Measurements from ENCODE around the gene HFM1.
A peak's percentile ranks its signal among the peaks of the same experiment; 100 is the strongest.
"Not testable (repeated sequence)": the region's sequence is repeated elsewhere in the genome, so short reads cannot be mapped to it uniquely, and the experiment has no call there.

Gene HFM1

DNA sequence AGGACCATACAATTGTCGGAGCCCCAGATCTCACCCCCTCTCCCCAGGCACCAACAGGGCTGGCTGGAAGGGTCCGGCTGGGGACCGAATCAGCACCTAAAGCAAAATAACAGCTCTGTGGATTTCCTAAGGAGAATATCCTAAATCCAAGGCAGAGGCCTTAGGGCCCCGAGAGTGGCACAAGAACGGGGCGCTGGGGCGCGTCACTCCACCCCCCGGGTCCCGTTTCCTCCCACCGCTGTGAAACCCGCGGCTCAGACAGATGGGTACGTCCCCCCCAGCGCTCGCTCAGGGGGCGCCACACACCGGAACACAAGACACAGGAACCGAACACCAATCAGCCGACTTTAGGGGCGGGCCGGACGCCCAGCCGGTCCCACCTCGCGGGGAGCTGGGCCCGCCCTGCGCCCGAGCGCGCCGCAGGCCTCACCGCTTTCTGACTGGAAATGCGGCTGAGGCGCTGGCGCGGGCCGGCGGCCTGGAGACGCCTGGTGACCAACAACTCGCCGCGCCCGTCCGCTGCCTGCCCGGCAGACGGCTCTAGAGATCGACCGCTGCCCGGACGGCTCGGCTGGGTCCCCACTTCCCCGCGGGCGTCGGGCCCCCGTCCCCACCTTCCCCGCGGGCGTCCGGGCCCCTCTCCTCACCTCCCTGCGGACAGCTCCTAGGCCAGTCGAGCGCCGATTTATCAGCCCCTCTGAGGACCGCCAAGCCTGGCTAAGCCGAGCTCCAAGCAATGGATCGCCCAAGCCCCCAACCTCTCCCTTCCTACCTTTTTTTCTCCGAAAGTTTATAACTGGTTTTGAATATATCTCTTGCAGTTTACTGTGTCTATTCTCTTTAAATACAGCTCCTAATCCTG, at the start of gene HFM1:
TSS of gene HFM1 (minus strand) at position 687 of the 862 bp plus-strand sequence. CDS start 3,755 bp downstream, outside the sequence.
- Histone ChIP-seq H3K9ac (ENCODE audit: low read depth, low read length) (peak within 1 kb of the TSS; percentile 84), H3K4me1 (ENCODE audit: insufficient read depth, low read length) (0 out of 2 replicates have a peak, but pooled peaks cover 3% of the 10 kb centered on the region), H3K36me3 (ENCODE audit: insufficient read depth, low read length) (no peaks in the 10 kb centered on the region), H3K9me3 (ENCODE audit: control insufficient read depth, insufficient read depth, low read length) (no peaks in the 10 kb centered on the region)

GRCh38 chr1:91454136-91454535, 49.5 kb upstream of the HFM1 start:
- no peak overlapping the region for H3K9ac ChIP-seq (ENCODE audit: low read depth, low read length)
- H3K36me3 ChIP-seq (ENCODE audit: insufficient read depth, low read length) = no peaks in the 10 kb centered on the region
- no peaks in the 10 kb centered on the region for H3K9me3 ChIP-seq (ENCODE audit: control insufficient read depth, insufficient read depth, low read length)
- no peaks in the 10 kb centered on the region for H3K4me1 ChIP-seq (ENCODE audit: insufficient read depth, low read length)

GRCh38 chr1:91450260-91450659, 45.6 kb upstream of the HFM1 start:
- Histone ChIP-seq H3K9me3 (ENCODE audit: control insufficient read depth, insufficient read depth, low read length) (no peaks in the 10 kb centered on the region), H3K36me3 (ENCODE audit: insufficient read depth, low read length) (no peaks in the 10 kb centered on the region), H3K9ac (ENCODE audit: low read depth, low read length) (no peak overlapping the region), H3K4me1 (ENCODE audit: insufficient read depth, low read length) (no peaks in the 10 kb centered on the region)

DNA sequence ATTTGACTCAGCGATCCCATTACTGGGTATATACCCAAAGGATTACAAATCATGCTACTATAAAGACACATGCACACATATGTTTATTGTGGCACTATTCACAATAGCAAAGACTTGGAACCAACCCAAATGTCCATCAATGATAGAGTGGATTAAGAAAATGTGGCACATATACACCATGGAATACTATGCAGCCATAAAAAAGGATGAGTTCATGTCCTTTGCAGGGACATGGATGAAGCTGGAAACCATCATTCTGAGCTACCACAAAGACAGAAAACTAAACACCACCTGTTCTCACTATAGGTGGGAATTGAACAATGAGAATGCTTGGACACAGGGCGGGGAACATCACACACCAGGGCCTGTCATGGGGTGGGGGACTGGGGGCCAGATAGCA, 43.1 kb upstream of the HFM1 start:
- not testable (repeated sequence) for H3K36me3 ChIP-seq (ENCODE audit: insufficient read depth, low read length); H3K9ac ChIP-seq (ENCODE audit: low read depth, low read length); H3K9me3 ChIP-seq (ENCODE audit: control insufficient read depth, insufficient read depth, low read length); H3K4me1 ChIP-seq (ENCODE audit: insufficient read depth, low read length)

DNA sequence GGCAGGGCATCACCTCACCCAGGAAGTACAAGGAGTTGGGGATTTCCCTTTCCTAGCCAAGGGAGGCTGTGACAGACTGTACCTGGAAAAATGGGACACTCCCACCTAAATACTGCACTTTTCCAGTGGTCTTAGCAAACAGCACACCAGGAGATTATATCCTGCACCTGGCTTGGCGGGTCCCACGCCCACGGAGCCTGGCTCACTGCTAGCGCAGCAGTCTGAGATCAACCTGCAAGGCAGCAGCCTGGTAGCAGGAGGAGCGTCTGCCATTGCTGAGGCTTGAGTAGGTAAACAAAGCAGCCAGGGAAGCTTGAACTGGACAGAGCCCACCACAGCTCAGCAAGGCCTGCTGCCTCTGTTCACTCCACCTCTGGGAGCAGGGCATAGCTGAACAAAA, 37.3 kb upstream of the HFM1 start:
- not testable (repeated sequence) for H3K9me3 ChIP-seq (ENCODE audit: control insufficient read depth, insufficient read depth, low read length); H3K36me3 ChIP-seq (ENCODE audit: insufficient read depth, low read length); H3K9ac ChIP-seq (ENCODE audit: low read depth, low read length); H3K4me1 ChIP-seq (ENCODE audit: insufficient read depth, low read length)

GRCh38 chr1:91440847-91441246, 36.2 kb upstream of the HFM1 start:
- Histone ChIP-seq H3K36me3 (ENCODE audit: insufficient read depth, low read length) (no peaks in the 10 kb centered on the region), H3K4me1 (ENCODE audit: insufficient read depth, low read length) (no peaks in the 10 kb centered on the region), H3K9ac (ENCODE audit: low read depth, low read length) (no peak overlapping the region), H3K9me3 (ENCODE audit: control insufficient read depth, insufficient read depth, low read length) (no peaks in the 10 kb centered on the region)

DNA sequence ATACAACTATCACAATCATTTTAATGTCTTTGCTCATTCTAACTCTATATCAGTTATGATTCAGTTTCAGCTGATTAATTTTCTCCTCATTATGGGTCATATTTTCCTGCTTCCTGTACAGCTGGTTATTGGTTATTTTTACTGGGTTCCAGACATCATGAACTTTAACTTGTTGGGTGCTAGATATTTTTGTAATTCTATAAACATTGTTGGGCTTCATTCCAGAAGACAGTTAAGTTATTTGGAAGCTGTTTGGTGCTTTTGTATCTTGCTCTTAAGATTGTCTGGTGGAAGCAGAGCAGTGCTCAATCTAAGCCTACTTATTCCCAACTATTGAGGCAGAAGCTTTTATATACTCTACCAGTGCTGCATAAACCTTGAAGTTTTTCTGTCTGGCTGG, 34.4 kb upstream of the HFM1 start:
- no peaks in the 10 kb centered on the region for H3K9me3 ChIP-seq (ENCODE audit: control insufficient read depth, insufficient read depth, low read length)
- no peak overlapping the region for H3K9ac ChIP-seq (ENCODE audit: low read depth, low read length)
- no peaks in the 10 kb centered on the region for H3K36me3 ChIP-seq (ENCODE audit: insufficient read depth, low read length)
- H3K4me1 ChIP-seq (ENCODE audit: insufficient read depth, low read length) = no peaks in the 10 kb centered on the region

DNA sequence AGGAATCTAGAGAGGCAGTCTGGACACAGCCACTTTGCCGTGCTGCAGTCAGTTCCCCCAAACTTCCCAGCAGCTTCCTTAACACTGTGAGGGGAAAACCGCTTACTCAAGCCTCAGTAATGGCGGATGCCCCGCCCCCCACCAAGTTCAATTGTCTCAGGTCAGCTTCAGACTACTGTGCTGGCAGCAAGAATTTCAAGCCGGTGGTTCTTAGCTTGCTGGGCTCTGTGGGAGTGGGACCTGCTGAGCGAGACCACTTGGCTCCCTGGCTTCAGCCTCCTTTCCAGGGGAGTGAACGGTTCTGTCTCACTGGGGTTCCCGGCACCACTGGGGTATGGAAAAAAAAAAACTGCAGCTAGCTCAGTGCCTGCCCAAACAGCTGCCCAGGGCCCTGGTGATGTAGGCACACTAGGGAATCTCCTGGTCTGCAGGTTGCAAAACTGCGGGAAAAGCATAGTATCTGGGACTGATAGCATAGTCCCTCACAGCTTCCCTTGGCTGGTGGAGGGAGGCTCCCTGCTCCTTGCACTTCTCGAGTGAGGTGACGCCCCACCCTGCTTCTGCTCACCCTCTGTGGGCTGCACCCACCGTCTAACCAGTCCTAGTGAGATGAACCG, 23.7 kb upstream of the HFM1 start:
- Histone ChIP-seq H3K36me3 (ENCODE audit: insufficient read depth, low read length) (no peaks in the 10 kb centered on the region), H3K9me3 (ENCODE audit: control insufficient read depth, insufficient read depth, low read length) (no peaks in the 10 kb centered on the region), H3K4me1 (ENCODE audit: insufficient read depth, low read length) (no peaks in the 10 kb centered on the region), H3K9ac (ENCODE audit: low read depth, low read length) (peak overlapping the region; percentile 35)

GRCh38 chr1:91427741-91428140, 23.1 kb upstream of the HFM1 start:
- peak overlapping the region; percentile 35 for H3K9ac ChIP-seq (ENCODE audit: low read depth, low read length)
- H3K9me3 ChIP-seq (ENCODE audit: control insufficient read depth, insufficient read depth, low read length) = no peaks in the 10 kb centered on the region
- no peaks in the 10 kb centered on the region for H3K4me1 ChIP-seq (ENCODE audit: insufficient read depth, low read length)
- H3K36me3 ChIP-seq (ENCODE audit: insufficient read depth, low read length) = no peaks in the 10 kb centered on the region

GRCh38 chr1:91422523-91422922, 17.9 kb upstream of the HFM1 start:
- not testable (repeated sequence) for H3K36me3 ChIP-seq (ENCODE audit: insufficient read depth, low read length); H3K4me1 ChIP-seq (ENCODE audit: insufficient read depth, low read length); H3K9ac ChIP-seq (ENCODE audit: low read depth, low read length); H3K9me3 ChIP-seq (ENCODE audit: control insufficient read depth, insufficient read depth, low read length)

- Histone ChIP-seq H3K9ac (ENCODE audit: low read depth, low read length) (no peak overlapping the region), H3K36me3 (ENCODE audit: insufficient read depth, low read length) (no peaks in the 10 kb centered on the region), H3K4me1 (ENCODE audit: insufficient read depth, low read length) (no peaks in the 10 kb centered on the region), H3K9me3 (ENCODE audit: control insufficient read depth, insufficient read depth, low read length) (no peaks in the 10 kb centered on the region)
Measured at GRCh38 chr1:91412371-91412770, 7.7 kb upstream of the HFM1 start.

DNA sequence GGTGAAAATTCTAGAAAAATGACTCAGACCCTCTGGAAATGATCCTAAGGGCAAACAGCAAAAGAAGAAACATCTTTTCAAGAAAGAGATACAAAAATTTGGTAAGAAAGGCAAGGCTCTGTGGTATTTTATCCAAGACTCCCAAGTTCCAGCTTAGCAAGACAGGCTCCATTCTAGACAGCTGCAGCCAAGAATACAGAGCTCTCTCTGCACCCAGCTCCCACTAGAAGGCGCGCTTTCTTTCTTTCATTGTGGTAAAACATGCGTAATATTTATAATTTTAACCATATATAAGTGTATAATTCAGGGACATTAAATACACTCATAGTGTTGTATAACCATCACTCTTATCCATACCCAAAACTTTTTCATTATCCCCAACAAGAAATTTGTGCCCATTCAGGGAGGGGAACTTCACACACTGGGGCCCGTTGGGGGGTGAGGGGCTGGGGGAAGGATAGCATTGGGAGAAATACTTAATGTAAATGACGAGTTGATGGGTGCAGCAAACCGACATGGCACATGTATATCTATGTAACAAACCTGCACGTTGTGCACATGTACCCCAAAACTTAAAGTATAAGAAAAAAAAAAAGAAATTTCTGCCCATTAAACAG, 2.2 kb upstream of the HFM1 start:
- no peaks in the 10 kb centered on the region for H3K9me3 ChIP-seq (ENCODE audit: control insufficient read depth, insufficient read depth, low read length)
- H3K9ac ChIP-seq (ENCODE audit: low read depth, low read length) = no peak overlapping the region
- 0 out of 2 replicates have a peak, but pooled peaks cover 3% of the 10 kb centered on the region for H3K4me1 ChIP-seq (ENCODE audit: insufficient read depth, low read length)
- H3K36me3 ChIP-seq (ENCODE audit: insufficient read depth, low read length) = no peaks in the 10 kb centered on the region

DNA sequence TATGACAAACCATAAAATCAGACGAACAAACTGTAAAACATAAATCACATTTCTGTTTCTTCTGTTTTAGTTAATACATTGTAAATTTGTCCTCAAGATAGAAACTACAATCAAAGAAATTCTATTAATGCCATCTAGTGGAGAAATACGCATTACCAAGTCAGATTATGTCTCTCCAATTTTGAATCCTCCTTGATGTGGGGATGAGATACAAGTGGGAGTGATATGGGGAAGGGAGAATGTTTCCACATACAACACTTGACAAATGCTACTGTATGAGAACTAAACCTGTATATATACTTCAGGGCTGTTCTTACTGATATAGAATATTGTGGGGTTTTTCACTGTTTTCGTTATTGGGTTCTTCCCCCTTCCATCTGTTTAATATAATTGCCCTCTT, 2.6 kb downstream of the HFM1 start:
- Histone ChIP-seq H3K36me3 (ENCODE audit: insufficient read depth, low read length) (no peaks in the 10 kb centered on the region), H3K9me3 (ENCODE audit: control insufficient read depth, insufficient read depth, low read length) (no peaks in the 10 kb centered on the region), H3K4me1 (ENCODE audit: insufficient read depth, low read length) (peaks cover 3% of the 10 kb centered on the region; the same call in 1 of the 2 replicates), H3K9ac (ENCODE audit: low read depth, low read length) (no peak overlapping the region)

DNA sequence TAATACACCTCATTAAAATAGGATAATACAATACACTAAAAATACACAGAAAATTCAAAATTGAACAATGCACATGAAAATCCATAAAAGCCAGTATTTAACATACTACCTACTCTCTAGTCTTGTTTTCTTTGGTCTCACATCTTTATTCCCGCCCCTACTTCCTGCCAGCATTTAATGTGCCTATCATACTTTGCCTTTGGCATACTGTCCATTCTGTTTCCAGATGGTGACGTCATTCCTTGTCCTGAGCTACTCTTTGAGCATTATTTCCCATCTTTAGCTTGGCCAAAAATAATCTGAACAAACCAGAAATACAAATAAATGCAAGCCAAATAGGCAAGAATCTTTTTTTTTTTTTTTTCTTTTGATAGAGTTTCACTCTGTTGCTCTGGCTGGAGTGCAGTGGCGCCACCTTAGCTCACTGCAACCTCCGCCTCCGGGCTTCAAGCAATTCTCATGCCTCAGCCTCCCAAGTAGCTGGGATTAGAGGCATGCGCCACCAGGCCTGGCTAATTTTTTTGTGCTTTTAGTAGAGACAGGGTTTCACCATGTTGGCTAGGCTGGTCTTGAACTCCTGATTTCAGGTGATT, 4.4 kb downstream of the HFM1 start:
- H3K9ac ChIP-seq (ENCODE audit: low read depth, low read length) = no peak overlapping the region
- no peaks in the 10 kb centered on the region for H3K9me3 ChIP-seq (ENCODE audit: control insufficient read depth, insufficient read depth, low read length)
- peaks cover 3% of the 10 kb centered on the region; the same call in 1 of the 2 replicates for H3K4me1 ChIP-seq (ENCODE audit: insufficient read depth, low read length)
- H3K36me3 ChIP-seq (ENCODE audit: insufficient read depth, low read length) = no peaks in the 10 kb centered on the region
